ENCODE results near the gene PBRM1. TPM values are rescaled to one million over a fixed set of nuclear protein-coding genes. Genes with fewer than 3 reads are reported as not detected.

Gene PBRM1
- total and polyA plus RNA-seq, 2 of the 13 experiments (the other 11 are each of a cell fraction or from before 2014, with no cell fraction given): 10.9 to 33.2 TPM

DNA sequence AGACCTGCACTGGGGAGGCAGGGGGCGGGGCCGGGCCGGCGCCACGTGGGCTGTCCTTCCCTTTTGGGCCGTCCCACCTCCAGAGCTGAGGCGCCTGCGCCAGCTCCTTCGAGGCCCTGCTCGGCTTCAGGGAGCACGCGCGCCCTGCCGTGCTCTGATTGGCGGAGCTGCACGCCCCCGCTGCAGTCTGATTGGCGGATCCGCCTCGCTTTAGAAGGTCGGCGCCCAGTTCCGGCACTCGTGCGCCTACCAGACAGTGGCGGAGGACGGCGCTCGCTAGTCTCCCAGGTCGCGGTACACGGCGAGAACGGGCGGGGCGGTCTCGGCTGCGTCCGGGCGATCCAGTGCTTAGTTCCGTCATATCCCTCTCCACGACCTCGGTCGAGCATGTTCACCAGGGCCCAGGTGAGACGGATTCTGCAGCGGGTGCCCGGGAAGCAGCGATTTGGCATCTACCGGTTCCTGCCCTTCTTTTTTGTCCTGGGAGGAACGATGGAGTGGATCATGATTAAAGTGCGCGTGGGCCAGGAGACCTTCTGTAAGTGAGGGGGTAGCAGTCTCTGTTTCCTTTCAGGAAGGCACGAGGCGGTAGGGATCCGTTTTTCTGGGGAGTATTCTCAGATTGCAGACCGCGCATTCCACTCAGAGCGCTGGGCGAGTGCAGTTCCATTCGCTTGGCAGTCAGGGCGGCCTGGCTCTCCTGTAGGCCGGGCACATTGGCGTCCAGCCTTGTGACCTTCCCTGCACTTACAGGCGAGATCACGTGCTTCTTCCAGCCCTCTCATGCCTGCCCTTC is 149.1 kb downstream of the PBRM1 start, which contains the start of gene UQCC5 (continued):
- peak; percentile 93 for TF ChIP-seq ZNF547 (CRISPR knock-in tag; IDR thresholded peaks at IDR 0.05)
- TF ChIP-seq, protein P1, sequence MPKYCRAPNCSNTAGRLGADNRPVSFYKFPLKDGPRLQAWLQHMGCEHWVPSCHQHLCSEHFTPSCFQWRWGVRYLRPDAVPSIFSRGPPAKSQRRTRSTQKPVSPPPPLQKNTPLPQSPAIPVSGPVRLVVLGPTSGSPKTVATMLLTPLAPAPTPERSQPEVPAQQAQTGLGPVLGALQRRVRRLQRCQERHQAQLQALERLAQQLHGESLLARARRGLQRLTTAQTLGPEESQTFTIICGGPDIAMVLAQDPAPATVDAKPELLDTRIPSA (CRISPR knock-in tag; IDR thresholded peaks at IDR 0.05; ENCODE audit: borderline replicate concordance): no peak
- peak; percentile 88 for TF ChIP-seq ZIK1 (CRISPR knock-in tag; IDR thresholded peaks at IDR 0.05; ENCODE audit: borderline replicate concordance, low read depth)
- TF ChIP-seq ZNF777 (CRISPR knock-in tag; IDR thresholded peaks at IDR 0.05): peak; percentile 57; the same call in 1 of the 2 replicates
- TF ChIP-seq ARNTL (CRISPR knock-in tag; IDR thresholded peaks at IDR 0.05): peak; percentile 79
- TF ChIP-seq SOX6 (IDR thresholded peaks at IDR 0.05): no peak
- TF ChIP-seq SOX6 (CRISPR knock-in tag; IDR thresholded peaks at IDR 0.05): peak; percentile 70
- TF ChIP-seq KLF11 (CRISPR knock-in tag; IDR thresholded peaks at IDR 0.05): peak; percentile 89
- TF ChIP-seq PCBP1 (IDR thresholded peaks at IDR 0.05; ENCODE audit: borderline replicate concordance, low read depth, low read length): peak; percentile 54; the same call in 1 of the 2 replicates
- peak; percentile 83 for TF ChIP-seq HDAC2 (CRISPR knock-in tag; IDR thresholded peaks at IDR 0.05)
- TF ChIP-seq ZNF589 (CRISPR knock-in tag; conservative IDR thresholded peaks at IDR 0.05): 0 out of 2 replicates have a peak, but pooled peaks have one; percentile 45
- TF ChIP-seq ZFP36 (IDR thresholded peaks at IDR 0.05; ENCODE audit: borderline replicate concordance, low read depth, low read length, partially characterized antibody): no peak
- no peak for TF ChIP-seq JUNB (CRISPR knock-in tag; IDR thresholded peaks at IDR 0.05; ENCODE audit: borderline replicate concordance)
- TF ChIP-seq ZNF652 (CRISPR knock-in tag; IDR thresholded peaks at IDR 0.05; ENCODE audit: borderline replicate concordance, low read depth): no peak
- peak; percentile 46; the same call in 1 of the 2 replicates for TF ChIP-seq HOXD1 (CRISPR knock-in tag; IDR thresholded peaks at IDR 0.05)
- TF ChIP-seq ZNF619 (CRISPR knock-in tag; IDR thresholded peaks at IDR 0.05): no peak
- no peak for TF ChIP-seq HMGA1 (CRISPR knock-in tag; conservative IDR thresholded peaks at IDR 0.05)
- TF ChIP-seq TOPORS (CRISPR knock-in tag; IDR thresholded peaks at IDR 0.05): no peak
- TF ChIP-seq MYNN (CRISPR knock-in tag; IDR thresholded peaks at IDR 0.05; ENCODE audit: low read depth): no peak; the same call in 1 of the 2 replicates
- no peak for TF ChIP-seq NR2F1 (CRISPR knock-in tag; IDR thresholded peaks at IDR 0.05)
- peak; percentile 78 for TF ChIP-seq ASH2L (IDR thresholded peaks at IDR 0.05; ENCODE audit: insufficient read length, low read depth, low read length)
- peak; percentile 92; the same call in 1 of the 2 replicates for TF ChIP-seq ZNF761 (CRISPR knock-in tag; conservative IDR thresholded peaks at IDR 0.05)
- TF ChIP-seq KAT2B (IDR thresholded peaks at IDR 0.05; ENCODE audit: borderline replicate concordance, low read depth, low read length): no peak
- TF ChIP-seq HMGXB3 (CRISPR knock-in tag; IDR thresholded peaks at IDR 0.05; ENCODE audit: borderline replicate concordance): no peak
- TF ChIP-seq ZFP82 (CRISPR knock-in tag; IDR thresholded peaks at IDR 0.05; ENCODE audit: borderline replicate concordance): peak; percentile 77; the same call in 1 of the 2 replicates
- TF ChIP-seq ZNF737 (CRISPR knock-in tag; IDR thresholded peaks at IDR 0.05; ENCODE audit: borderline replicate concordance): no peak
- TF ChIP-seq ZFY (CRISPR knock-in tag; IDR thresholded peaks at IDR 0.05): peak; percentile 87
